ENCODE data around the gene BCL2L11.

BCL2L11 gene

GRCh38 chr2:111118481-111118980 lies 2.2 kb upstream of the BCL2L11 start:
- no peak for DNase-seq

- peak; percentile 23 for DNase-seq
Observed at GRCh38 chr2:111118981-111119821, 1.5 kb upstream of the BCL2L11 start.

GRCh38 chr2:111119822-111120252 lies 877 bp upstream of the BCL2L11 start:
- DNase-seq, result no peak

GRCh38 chr2:111121028-111121827 lies 514 bp downstream of the BCL2L11 start:
- peak; percentile 35 for DNase-seq

- DNase-seq, result peak; percentile 76
Observed at GRCh38 chr2:111121828-111122630, 1.3 kb downstream of the BCL2L11 start.

- no peak for DNase-seq
Observed at GRCh38 chr2:111122631-111123421, 2.1 kb downstream of the BCL2L11 start.

- no peak for DNase-seq
Observed at GRCh38 chr2:111123751-111124150, 3.0 kb downstream of the BCL2L11 start.

- no peak for DNase-seq
Observed at GRCh38 chr2:111126581-111126980, 5.9 kb downstream of the BCL2L11 start.

- no peak for DNase-seq
Observed at GRCh38 chr2:111127351-111127750, 6.6 kb downstream of the BCL2L11 start.

GRCh38 chr2:111128096-111128495 lies 7.4 kb downstream of the BCL2L11 start:
- no peak for DNase-seq

GRCh38 chr2:111133603-111134002 lies 12.9 kb downstream of the BCL2L11 start:
- DNase-seq, result no peak

- no peak for DNase-seq
Observed at GRCh38 chr2:111134055-111134454, 13.3 kb downstream of the BCL2L11 start.

GRCh38 chr2:111135237-111135909 lies 14.7 kb downstream of the BCL2L11 start:
- DNase-seq, result no peak

- no peak for DNase-seq
Observed at GRCh38 chr2:111135910-111136297, 15.2 kb downstream of the BCL2L11 start.

- no peak for DNase-seq
Observed at GRCh38 chr2:111138839-111139238, 18.1 kb downstream of the BCL2L11 start.

- no peak for DNase-seq
Observed at GRCh38 chr2:111139637-111140317, 19.1 kb downstream of the BCL2L11 start.

- DNase-seq, result no peak
Observed at GRCh38 chr2:111140815-111141214, 20.1 kb downstream of the BCL2L11 start.

GRCh38 chr2:111142101-111142500 lies 21.4 kb downstream of the BCL2L11 start:
- no peak for DNase-seq

GRCh38 chr2:111143107-111143842 lies 22.6 kb downstream of the BCL2L11 start:
- no peak for DNase-seq

GRCh38 chr2:111143843-111144198 lies 23.1 kb downstream of the BCL2L11 start:
- DNase-seq, result no peak

All from activated CD4-positive, alpha-beta T cell treated with anti-CD3 and anti-CD28 coated beads, Interleukin-2, amount 50 U/mL, for 16 hours (primary cell).